ENCODE results near the gene SLC34A1. TPM values are rescaled to one million over a fixed set of nuclear protein-coding genes. Genes with fewer than 3 reads are reported as not detected.

SLC34A1 gene
- total and polyA plus RNA-seq, 2 of the 4 experiments (the other 2 are of a cell fraction) = not detected

- Histone ChIP-seq H2BK120ac (ENCODE audit: low read depth, low read length) (no peak overlapping the region), H3K4me2 (ENCODE audit: low read depth, low read length) (no peak overlapping the region), H3K18ac (ENCODE audit: low read depth, low read length) (no peak overlapping the region), H3K4me3 (ENCODE audit: insufficient read depth, low read depth, low read length) (no peak overlapping the region), H3K56ac (ENCODE audit: extremely low read depth, insufficient read depth, low read length) (no peak overlapping the region), H4K91ac (ENCODE audit: insufficient read depth, low read depth, low read length) (no peak overlapping the region), H4K8ac (ENCODE audit: low read depth in 2 of 2, low read length in 2 of 2) (no peak overlapping the region), H3K27ac (ENCODE audit: insufficient read depth, low read length) (no peak overlapping the region), H3K4ac (ENCODE audit: low read depth, low read length) (no peak overlapping the region), H3K14ac (replicated peaks; ENCODE audit: low read depth, low read length) (no peak overlapping the region), H2BK5ac (ENCODE audit: low read depth, low read length, poor library complexity, severe bottlenecking) (no peak overlapping the region), H4K5ac (ENCODE audit: low read depth, low read length) (no peak overlapping the region), H2AK5ac (ENCODE audit: low read depth, low read length) (0 out of 2 replicates have a peak overlapping the region, but pooled peaks have one; percentile 40), H3K4me1 (ENCODE audit: control insufficient read depth, insufficient read depth, low read length) (peaks cover 4% of the 10 kb centered on the region; the same call in 1 of the 2 replicates), H3K36me3 (ENCODE audit: control insufficient read depth, insufficient read depth, low read length) (no peaks in the 10 kb centered on the region), H3K9me1 (ENCODE audit: insufficient read depth, low read length) (no peaks in the 10 kb centered on the region), H3K79me1 (ENCODE audit: low read depth in 1 of 2, low read length in 2 of 2) (no peaks in the 10 kb centered on the region), H3K27me3 (ENCODE audit: control insufficient read depth, insufficient read depth, low read length) (peaks cover 46% of the 10 kb centered on the region), H4K20me1 (ENCODE audit: insufficient read depth, low read length) (no peaks in the 10 kb centered on the region), H2AFZ (replicated peaks; ENCODE audit: low read length, poor library complexity) (no peak overlapping the region), H2BK15ac (ENCODE audit: low read depth, low read length) (no peak overlapping the region), H3K23ac (ENCODE audit: low read depth, low read length) (no peak overlapping the region), H3K9me3 (ENCODE audit: control insufficient read depth, insufficient read depth, low read length) (peaks cover 2% of the 10 kb centered on the region; the same call in 1 of the 2 replicates), H2BK20ac (ENCODE audit: low read depth, low read length) (no peak overlapping the region), H2AK9ac (replicated peaks; ENCODE audit: low read depth, low read length, poor library complexity) (no peak overlapping the region), H3K9ac (ENCODE audit: low read depth, low read length) (no peak overlapping the region)
- 100% methylated on average over 1 of the region's 2 CpGs; no CpG with 5 or more reads in 1 of the 2 experiments for WGBS, 2 experiments (ENCODE audit: extremely low coverage in 2 of 2, insufficient read length in 1 of 2)
- no TSS peak for BruUV-seq (replicated peaks)
- in situ Hi-C loops (cut with MboI; ENCODE audit: low sequenced_read_pairs) = loop anchor here (5.0 kb wide), 1 partner anchor 42 kb away; the partner anchor contains the start of gene PRR7
- DNase-seq = no peak
- intact Hi-C loops (cut with micrococcal nuclease) = loop anchor here (2.0 kb wide), 1 partner anchor 41 kb away; the partner anchor contains the start of gene PRR7
- TF ChIP-seq CTCF (conservative IDR thresholded peaks at IDR 0.05; ENCODE audit: low read depth, low read length) = no peak
- TF ChIP-seq RAD21 (IDR thresholded peaks at IDR 0.05; ENCODE audit: low read length) = no peak
- TF ChIP-seq BHLHE40 (IDR thresholded peaks at IDR 0.05; ENCODE audit: low read depth, low read length) = no peak
- TF ChIP-seq RFX5 (IDR thresholded peaks at IDR 0.05; ENCODE audit: low read depth, low read length) = no peak
- TF ChIP-seq RCOR1 (IDR thresholded peaks at IDR 0.05; ENCODE audit: insufficient replicate concordance, low read length) = no peak
- TF ChIP-seq NFE2L2 (IDR thresholded peaks at IDR 0.05; ENCODE audit: low read depth, low read length) = no peak
- TF ChIP-seq USF2 (IDR thresholded peaks at IDR 0.05; ENCODE audit: low read depth, low read length) = no peak
- no peak for TF ChIP-seq CHD1 (IDR thresholded peaks at IDR 0.05; ENCODE audit: low read depth, low read length)
- no peak for TF ChIP-seq POLR2A (IDR thresholded peaks at IDR 0.05; ENCODE audit: low read depth, low read length)
- no peak for TF ChIP-seq FOS (IDR thresholded peaks at IDR 0.05; ENCODE audit: low read depth, low read length)
- no peak for TF ChIP-seq SMC3 (IDR thresholded peaks at IDR 0.05; ENCODE audit: low read depth, low read length)
- TF ChIP-seq, protein P1, sequence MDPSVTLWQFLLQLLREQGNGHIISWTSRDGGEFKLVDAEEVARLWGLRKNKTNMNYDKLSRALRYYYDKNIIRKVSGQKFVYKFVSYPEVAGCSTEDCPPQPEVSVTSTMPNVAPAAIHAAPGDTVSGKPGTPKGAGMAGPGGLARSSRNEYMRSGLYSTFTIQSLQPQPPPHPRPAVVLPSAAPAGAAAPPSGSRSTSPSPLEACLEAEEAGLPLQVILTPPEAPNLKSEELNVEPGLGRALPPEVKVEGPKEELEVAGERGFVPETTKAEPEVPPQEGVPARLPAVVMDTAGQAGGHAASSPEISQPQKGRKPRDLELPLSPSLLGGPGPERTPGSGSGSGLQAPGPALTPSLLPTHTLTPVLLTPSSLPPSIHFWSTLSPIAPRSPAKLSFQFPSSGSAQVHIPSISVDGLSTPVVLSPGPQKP (IDR thresholded peaks at IDR 0.05; ENCODE audit: borderline replicate concordance, low read depth, low read length) = no peak
- dilution Hi-C loops (cut with HindIII; ENCODE audit: low sequenced_read_pairs, unreplicated experiment) = no loop called here
- POLR2A ChIA-PET (ENCODE audit: unreplicated experiment) = no interaction called here
- CTCF ChIA-PET = interaction anchor here (2.2 to 5.4 kb wide), 4 partner anchors 14 to 48 kb away, joined by 13 to 56 read pairs (median 36); partner anchors contain the start of genes GRK6 and PRR7
- no peak for ATAC-seq (ENCODE audit: low read depth)
Observed at GRCh38 chr5:177405312-177405711, 21.1 kb downstream of the SLC34A1 start.

Measured in IMR-90 (cell line).